NCI-H2227 (cell line): Measurements from ENCODE around the gene PCDHGB2.
"Not testable (repeated sequence)": the region's sequence is repeated elsewhere in the genome, so short reads cannot be mapped to it uniquely, and the experiment has no call there.

ENCODE experiments used
- DNase-seq: peaks from one replicate; lab custom pipeline; 2025; ENCODE audit not compliant: unreplicated experiment; lab: John Stamatoyannopoulos, UW

PCDHGB2 gene

GRCh38 chr5:141383345-141383744, 23.6 kb downstream of the PCDHGB2 start:
- DNase-seq: no peak

GRCh38 chr5:141384471-141385267, 24.9 kb downstream of the PCDHGB2 start:
- DNase-seq: no peak

GRCh38 chr5:141387557-141388311, 27.9 kb downstream of the PCDHGB2 start, which contains the start of gene PCDHGB4:
TSS of gene PCDHGB4 (plus strand) at chr5:141387698. CDS start at chr5:141387885, 187 bp downstream.
- not testable (repeated sequence) for DNase-seq

GRCh38 chr5:141388661-141389060, 28.9 kb downstream of the PCDHGB2 start:
- DNase-seq: no peak

GRCh38 chr5:141389153-141390042, 29.6 kb downstream of the PCDHGB2 start:
- no peak for DNase-seq

- no peak for DNase-seq
Observed at GRCh38 chr5:141392429-141393198, 32.8 kb downstream of the PCDHGB2 start, which contains the start of gene PCDHGA8. TSS of gene PCDHGA8 (plus strand) at chr5:141392633. CDS start at chr5:141392814, 181 bp downstream.

- DNase-seq: no peak
Observed at GRCh38 chr5:141393267-141393666, 33.5 kb downstream of the PCDHGB2 start.

- not testable (repeated sequence) for DNase-seq
Observed at GRCh38 chr5:141394401-141395187, 34.8 kb downstream of the PCDHGB2 start.

- DNase-seq: peak; percentile 1
Observed at GRCh38 chr5:141397756-141398551, 38.2 kb downstream of the PCDHGB2 start, which contains the start of gene PCDHGB5. TSS of gene PCDHGB5 (plus strand) at chr5:141397947. CDS start at chr5:141398128, 181 bp downstream.

GRCh38 chr5:141398608-141399007, 38.8 kb downstream of the PCDHGB2 start:
- DNase-seq: no peak

- DNase-seq: no peak
Observed at GRCh38 chr5:141399555-141400258, 39.9 kb downstream of the PCDHGB2 start.

GRCh38 chr5:141402553-141403243, 42.9 kb downstream of the PCDHGB2 start, which contains the start of gene PCDHGA9:
TSS of gene PCDHGA9 (plus strand) at chr5:141402778. CDS start at chr5:141402953, 175 bp downstream.
- DNase-seq: no peak

GRCh38 chr5:141403387-141403786, 43.6 kb downstream of the PCDHGB2 start:
- DNase-seq: no peak

- DNase-seq: not testable (repeated sequence)
Observed at GRCh38 chr5:141407790-141408505, 48.2 kb downstream of the PCDHGB2 start, which contains the start of gene PCDHGB6. TSS of gene PCDHGB6 (plus strand) at chr5:141408021. CDS start at chr5:141408203, 182 bp downstream.

- no peak for DNase-seq
Observed at GRCh38 chr5:141409598-141410306, 50.0 kb downstream of the PCDHGB2 start.

GRCh38 chr5:141411575-141411974, 51.8 kb downstream of the PCDHGB2 start:
- DNase-seq: no peak
